H9 (cell line): ENCODE results near the gene OSBPL1A. TPM values are rescaled to one million over a fixed set of nuclear protein-coding genes. Genes with fewer than 3 reads are reported as not detected.
A peak's percentile ranks its signal among the peaks of the same experiment; 100 is the strongest.

Experiments
- DNase-seq: peaks from one replicate; pipeline ENCODE4 v3.0.0-alpha.2; 2017
- H2AFZ ChIP-seq: one replicate; pipeline ENCODE4 v1.6.1; 2013; ENCODE audit warnings: mild to moderate bottlenecking, low read length, control low read depth, moderate library complexity
- H2AK5ac ChIP-seq: 2 replicates; pipeline ENCODE4 v1.6.1; 2013; ENCODE audit warnings: low read length, control low read depth, mixed read lengths; ENCODE audit not compliant: insufficient read length
- H2BK120ac ChIP-seq: one replicate; pipeline ENCODE4 v1.6.1; 2013; ENCODE audit warnings: low read depth, mild to moderate bottlenecking, low read length, control low read depth, inconsistent platforms; ENCODE audit not compliant: poor library complexity, severe bottlenecking
- H2BK12ac ChIP-seq: 2 replicates; pipeline ENCODE4 v1.6.1; 2013; ENCODE audit warnings: low read length, control low read depth, mixed read lengths, low read depth; ENCODE audit not compliant: insufficient read length
- H2BK15ac ChIP-seq: 2 replicates; pipeline ENCODE4 v1.6.1; 2013; ENCODE audit warnings: low read depth, low read length, control low read depth
- H2BK20ac ChIP-seq: one replicate; pipeline ENCODE4 v1.6.1; 2013; ENCODE audit warnings: low read depth, mild to moderate bottlenecking, low read length, control low read depth, inconsistent platforms; ENCODE audit not compliant: poor library complexity, severe bottlenecking
- H2BK5ac ChIP-seq: 2 replicates; pipeline ENCODE4 v1.6.1; 2013; ENCODE audit warnings: low read length, control low read depth, mixed read lengths; ENCODE audit not compliant: insufficient read length
- H3K14ac ChIP-seq: 2 replicates; pipeline ENCODE4 v1.6.1; 2013; ENCODE audit warnings: low read length, control low read depth; ENCODE audit not compliant: insufficient read depth
- H3K18ac ChIP-seq: 2 replicates; pipeline ENCODE4 v1.6.1; 2013; ENCODE audit warnings: low read depth, mild to moderate bottlenecking, mixed read lengths, low read length, control low read depth; ENCODE audit not compliant: insufficient read length
- H3K23ac ChIP-seq: 2 replicates; pipeline ENCODE4 v1.6.1; 2013; ENCODE audit warnings: low read length, control low read depth, mixed read lengths, low read depth; ENCODE audit not compliant: insufficient read length
- H3K23me2 ChIP-seq: 2 replicates; pipeline ENCODE4 v1.6.1; 2013; ENCODE audit warnings: low read depth, mild to moderate bottlenecking, mixed read lengths, low read length, control low read depth; ENCODE audit not compliant: insufficient read length, poor library complexity, severe bottlenecking
- H3K27ac ChIP-seq: 2 replicates; pipeline ENCODE4 v1.5.1; 2013; ENCODE audit warnings: low read length, control low read depth, mixed read lengths, low read depth; ENCODE audit not compliant: insufficient read length
- H3K27me3 ChIP-seq: 2 replicates; pipeline ENCODE4 v1.6.1; 2013; ENCODE audit warnings: low read length, control low read depth, inconsistent platforms; ENCODE audit not compliant: insufficient read depth
- H3K4ac ChIP-seq: 2 replicates; pipeline ENCODE4 v1.6.1; 2013; ENCODE audit warnings: low read depth, mild to moderate bottlenecking, control low read depth, inconsistent platforms, low read length, moderate library complexity
- H3K4me1 ChIP-seq: 2 replicates; pipeline ENCODE4 v1.6.1; 2013; ENCODE audit warnings: low read length, control low read depth, inconsistent platforms; ENCODE audit not compliant: insufficient read depth
- H3K4me2 ChIP-seq: 2 replicates; pipeline ENCODE4 v1.6.1; 2013; ENCODE audit warnings: low read length, control low read depth, mixed read lengths; ENCODE audit not compliant: insufficient read length, insufficient read depth
- H3K56ac ChIP-seq: 2 replicates; pipeline ENCODE4 v1.6.1; 2013; ENCODE audit warnings: low read depth, mild to moderate bottlenecking, mixed read lengths, low read length, control low read depth; ENCODE audit not compliant: insufficient read length
- H3K79me1 ChIP-seq: 2 replicates; pipeline ENCODE4 v1.6.1; 2013; ENCODE audit warnings: low read depth, mild to moderate bottlenecking, moderate library complexity, low read length, control low read depth, inconsistent platforms; ENCODE audit not compliant: insufficient read depth, poor library complexity, severe bottlenecking
- H3K79me2 ChIP-seq: 2 replicates; pipeline ENCODE4 v1.6.1; 2013; ENCODE audit warnings: low read length, control low read depth, inconsistent platforms; ENCODE audit not compliant: insufficient read depth
- H3K9ac ChIP-seq: 2 replicates; pipeline ENCODE4 v1.6.1; 2013; ENCODE audit warnings: low read length, control low read depth, mixed read lengths; ENCODE audit not compliant: insufficient read length; ENCODE audit errors: extremely low read depth
- H3K9me3 ChIP-seq: one replicate; pipeline ENCODE4 v1.6.1; 2013; ENCODE audit warnings: low read depth, low read length, inconsistent platforms; ENCODE audit not compliant: control insufficient read depth
- H3T11ph ChIP-seq: one replicate; pipeline ENCODE4 v1.6.1; 2013; ENCODE audit warnings: mild to moderate bottlenecking, low read length, control low read depth, inconsistent platforms
- H4K20me1 ChIP-seq: one replicate; pipeline ENCODE4 v1.6.1; 2013; ENCODE audit not compliant: control insufficient read depth, insufficient read length, insufficient read depth
- H4K5ac ChIP-seq: 2 replicates; pipeline ENCODE4 v1.6.1; 2013; ENCODE audit warnings: low read depth, mild to moderate bottlenecking, mixed read lengths, low read length, control low read depth; ENCODE audit not compliant: insufficient read length
- H4K8ac ChIP-seq: replicated peaks from 2 replicates; pipeline ENCODE4 v1.6.1; 2013; ENCODE audit warnings: low read length, control low read depth, mixed read lengths, low read depth; ENCODE audit not compliant: insufficient read length
- H4K91ac ChIP-seq: 2 replicates; pipeline ENCODE4 v1.6.1; 2013; ENCODE audit warnings: low read depth, mild to moderate bottlenecking, moderate library complexity, mixed read lengths, low read length, control low read depth; ENCODE audit not compliant: insufficient read length
- H3K27ac Mint-ChIP-seq, 3 experiments: 2 replicates in 2 of 3; 3 replicates in 1 of 3; pipeline ENCODE4 v1.8.0; 2020 to 2021; ENCODE audit warnings: mixed read lengths in 3 of 3, mild to moderate bottlenecking in 1 of 3, moderate library complexity in 1 of 3
- H3K27me3 Mint-ChIP-seq: 2 replicates; pipeline ENCODE4 v1.8.0; 2021; ENCODE audit warnings: low read depth, mild to moderate bottlenecking, moderate library complexity, mixed read lengths
- H3K36me3 Mint-ChIP-seq, 3 experiments: 2 replicates in 2 of 3; 3 replicates in 1 of 3; pipeline ENCODE4 v1.8.0; 2020 to 2021; ENCODE audit warnings: low read depth in 3 of 3, mixed read lengths in 3 of 3; ENCODE audit not compliant: insufficient read depth in 1 of 3
- H3K4me1 Mint-ChIP-seq, 2 experiments: 2 replicates each; pipeline ENCODE4 v1.8.0; 2020; ENCODE audit warnings: mixed read lengths in 2 of 2
- H3K4me3 Mint-ChIP-seq, 2 experiments: 2 replicates in 1 of 2; 3 replicates in 1 of 2; pipeline ENCODE4 v1.8.0; 2020 to 2021; ENCODE audit warnings: mild to moderate bottlenecking in 2 of 2, mixed read lengths in 2 of 2, moderate library complexity in 1 of 2
- H3K9me3 Mint-ChIP-seq, 2 experiments: 2 replicates in 1 of 2; 3 replicates in 1 of 2; pipeline ENCODE4 v1.8.0; 2020; ENCODE audit warnings: mild to moderate bottlenecking in 2 of 2, mixed read lengths in 2 of 2, moderate library complexity in 1 of 2
- CTCF ChIP-seq: fragments of 200-600 bp; sonication (generic); conservative IDR thresholded peaks from 3 replicates; pipeline ENCODE4 v1.8.0; 2021; ENCODE audit warnings: antibody characterized with exemption, mild to moderate bottlenecking
- WGBS: extraction: QIAGEN DNeasy Blood & Tissue Kit; methylation state at CpG from one replicate; pipeline ENCODE4 v1.1.7; 2013; ENCODE audit warnings: missing lambda C conversion rate, low lambda C conversion rate, mixed read lengths; ENCODE audit not compliant: insufficient read length; ENCODE audit errors: extremely low coverage; 5-methylcytosine and 5-hydroxymethylcytosine counted together
- total RNA-seq: library from RNA; stranded (reverse); gene quantifications from 2 replicates; pipeline ENCODE4 v1.2.1, GENCODE V29; 2021

Gene OSBPL1A
- total RNA-seq, 1 experiment from 2014 or later = 33.9 TPM

GRCh38 chr18:24219561-24220317, 177.9 kb downstream of the OSBPL1A start:
- Histone ChIP-seq H3K23ac (no peak overlapping the region), H2BK12ac (no peak overlapping the region), H4K20me1 (no peaks in the 10 kb centered on the region), H4K8ac (no peak overlapping the region), H3K9me3 (no peaks in the 10 kb centered on the region), H3T11ph (no peak overlapping the region), H2BK15ac (no peak overlapping the region), H3K79me2 (no peaks in the 10 kb centered on the region), H4K91ac (no peak overlapping the region), H3K4me1 (no peaks in the 10 kb centered on the region), H4K5ac (no peak overlapping the region), H3K27me3 (no peaks in the 10 kb centered on the region), H2AFZ (no peak overlapping the region), H3K27ac (no peak overlapping the region), H3K79me1 (no peaks in the 10 kb centered on the region), H3K18ac (no peak overlapping the region), H2BK120ac (no peak overlapping the region), H3K4me2 (no peak overlapping the region), H3K9ac (no peak overlapping the region), H2BK20ac (no peak overlapping the region), H2AK5ac (no peak overlapping the region), H3K4ac (no peak overlapping the region), H3K56ac (no peak overlapping the region), H3K14ac (no peak overlapping the region), H3K23me2 (no peaks in the 10 kb centered on the region), H2BK5ac (no peak overlapping the region)
- WGBS = no CpG with 5 or more reads among the region's 7 CpGs
- Mint-ChIP-seq H3K9me3 (no peaks in the 10 kb centered on the region), H3K4me1 (peaks cover 10 to 24% of the 10 kb centered on the region in 2 experiments), H3K4me3 (no peak overlapping the region), H3K36me3 (peaks cover 0 to 4% (median 0%) of the 10 kb centered on the region in 3 experiments; a peak in 2 of 7 replicates), H3K27ac (peak overlapping the region in 2 of 3 experiments; percentile 11 to 22; a peak in 2 of 7 replicates), H3K27me3 (no peaks in the 10 kb centered on the region)
- no peak for TF ChIP-seq CTCF
- DNase-seq = no peak
